Calu3 (cell line): ENCODE data around the gene CLDN19. TPM values are rescaled to one million over a fixed set of nuclear protein-coding genes. Genes with fewer than 3 reads are reported as not detected.

ENCODE experiments used
- BruUV-seq: library from RNA; stranded (reverse); fragments of 400-500 nt; replicated peaks from 2 replicates; lab custom pipeline; 2021; lab: Mats Ljungman, UMichigan
- CTCF ChIA-PET: fragments of 300-600 bp; sonication (Branson Sonifier 250); formaldehyde crosslinking; loops from one replicate; lab custom pipeline; 2022; ENCODE audit warnings: antibody characterized with exemption; lab: Charles Lee
- DNase-seq: peaks from one replicate; pipeline ENCODE4 v3.0.0; 2022
- H3K27ac Mint-ChIP-seq: one replicate; pipeline ENCODE4 v1.8.0; 2022; ENCODE audit warnings: mixed read lengths; ENCODE audit not compliant: unreplicated experiment
- H3K27me3 Mint-ChIP-seq: one replicate; pipeline ENCODE4 v1.8.0; 2022; ENCODE audit warnings: mixed read lengths; ENCODE audit not compliant: unreplicated experiment
- H3K36me3 Mint-ChIP-seq: one replicate; pipeline ENCODE4 v1.8.0; 2022; ENCODE audit warnings: mild to moderate bottlenecking, moderate library complexity, mixed read lengths; ENCODE audit not compliant: insufficient read depth, unreplicated experiment
- H3K4me1 Mint-ChIP-seq: one replicate; pipeline ENCODE4 v1.8.0; 2022; ENCODE audit warnings: mild to moderate bottlenecking, low read depth, mixed read lengths; ENCODE audit not compliant: unreplicated experiment
- H3K4me3 Mint-ChIP-seq: one replicate; pipeline ENCODE4 v1.8.0; 2022; ENCODE audit warnings: mild to moderate bottlenecking, low read depth, moderate library complexity, mixed read lengths; ENCODE audit not compliant: unreplicated experiment
- H3K9me3 Mint-ChIP-seq: one replicate; pipeline ENCODE4 v1.8.0; 2022; ENCODE audit warnings: low read depth, mixed read lengths; ENCODE audit not compliant: unreplicated experiment
- CTCF ChIP-seq: fragments of 200-600 bp; IDR thresholded peaks from one replicate; pipeline ENCODE4 v1.8.0; 2022; ENCODE audit warnings: antibody characterized with exemption; ENCODE audit not compliant: unreplicated experiment
- intact Hi-C: fragments of 100-400 bp; cut with micrococcal nuclease; formaldehyde crosslinking; loops from one replicate; pipeline ENCODE4 v1.10.0; 2022; ENCODE audit not compliant: unreplicated experiment
- total RNA-seq: library from RNA; stranded (reverse); gene quantifications from 2 replicates; pipeline ENCODE4 v1.2.3, GENCODE V29; 2022

The CLDN19 gene
- total RNA-seq, 1 experiment from 2014 or later: not detected

GRCh38 chr1:42784547-42784945 is 44.5 kb upstream of the CLDN19 start:
- no peak for TF ChIP-seq CTCF
- H3K4me3 Mint-ChIP-seq: no peak overlapping the region
- intact Hi-C loops: no loop called here
- no peaks in the 10 kb centered on the region for H3K27me3 Mint-ChIP-seq
- BruUV-seq: no TSS peak
- CTCF ChIA-PET: interaction anchor here (0.5 kb wide), 1 partner anchor 19 kb away, joined by 7 read pairs; no protein-coding TSS in a partner anchor
- no peaks in the 10 kb centered on the region for H3K9me3 Mint-ChIP-seq
- no peaks in the 10 kb centered on the region for H3K4me1 Mint-ChIP-seq
- no peak for DNase-seq
- H3K36me3 Mint-ChIP-seq: peaks cover 14% of the 10 kb centered on the region
- H3K27ac Mint-ChIP-seq: no peak overlapping the region

- intact Hi-C loops: no loop called here
- H3K4me3 Mint-ChIP-seq: no peak overlapping the region
- H3K36me3 Mint-ChIP-seq: peaks cover 14% of the 10 kb centered on the region
- TF ChIP-seq CTCF: no peak
- no peaks in the 10 kb centered on the region for H3K9me3 Mint-ChIP-seq
- no peak for DNase-seq
- H3K27me3 Mint-ChIP-seq: no peaks in the 10 kb centered on the region
- CTCF ChIA-PET: interaction anchor here (1.1 kb wide), 1 partner anchor 47 kb away, joined by 3 read pairs; no protein-coding TSS in a partner anchor
- BruUV-seq: no TSS peak
- no peak overlapping the region for H3K27ac Mint-ChIP-seq
- no peaks in the 10 kb centered on the region for H3K4me1 Mint-ChIP-seq
Measured at GRCh38 chr1:42783092-42783491, 43.1 kb upstream of the CLDN19 start.

GRCh38 chr1:42780176-42780575 is 40.1 kb upstream of the CLDN19 start:
- Mint-ChIP-seq H3K27me3 (no peaks in the 10 kb centered on the region), H3K9me3 (no peaks in the 10 kb centered on the region), H3K36me3 (peaks cover 22% of the 10 kb centered on the region), H3K4me3 (no peak overlapping the region), H3K27ac (no peak overlapping the region), H3K4me1 (no peaks in the 10 kb centered on the region)
- no TSS peak for BruUV-seq
- CTCF ChIA-PET: interaction anchor here (0.8 kb wide), 1 partner anchor 12 kb away, joined by 4 read pairs; no protein-coding TSS in a partner anchor
- TF ChIP-seq CTCF: no peak
- no peak for DNase-seq
- intact Hi-C loops: no loop called here

- peaks cover 23% of the 10 kb centered on the region for H3K36me3 Mint-ChIP-seq
- CTCF ChIA-PET: no interaction called here
- DNase-seq: no peak
Measured at GRCh38 chr1:42779725-42780124, 39.7 kb upstream of the CLDN19 start.

More at GRCh38 chr1:42779725-42780124, 39.7 kb upstream of the CLDN19 start:
- no peaks in the 10 kb centered on the region for H3K27me3 Mint-ChIP-seq
- H3K27ac Mint-ChIP-seq: no peak overlapping the region
- no peaks in the 10 kb centered on the region for H3K9me3 Mint-ChIP-seq
- H3K4me3 Mint-ChIP-seq: no peak overlapping the region
- no TSS peak for BruUV-seq
- H3K4me1 Mint-ChIP-seq: no peaks in the 10 kb centered on the region
- intact Hi-C loops: loop anchor here (5.0 kb wide), 1 partner anchor 133 kb away; no protein-coding TSS in a partner anchor
- no peak for TF ChIP-seq CTCF
